ENCODE results near the gene ADCY9. TPM values are rescaled to one million over a fixed set of nuclear protein-coding genes. Genes with fewer than 3 reads are reported as not detected.

Gene ADCY9
- polyA plus RNA-seq, 3 donors from 2014 or later: 1.1 to 1.5 (median 1.4) TPM

GRCh38 chr16:4005281-4005680 is 111.0 kb downstream of the ADCY9 start:
- peaks cover 5 to 14% of the 10 kb centered on the region in 2 donors for H3K4me1 Mint-ChIP-seq
- no peak overlapping the region for H3K4me3 Mint-ChIP-seq
- DNase-seq: no peak
- no peaks in the 10 kb centered on the region for H3K9me3 Mint-ChIP-seq
- H3K36me3 Mint-ChIP-seq: peaks cover 0 to 4% (median 3%) of the 10 kb centered on the region in 3 donors
- H3K27me3 Mint-ChIP-seq (ENCODE audit: low read depth in 3 of 3): peaks cover 0 to 2% (median 0%) of the 10 kb centered on the region in 3 donors
- H3K27ac Mint-ChIP-seq: no peak overlapping the region

GRCh38 chr16:4004206-4004605 is 112.0 kb downstream of the ADCY9 start:
- Mint-ChIP-seq H3K4me3 (no peak overlapping the region), H3K4me1 (peaks cover 12 to 21% of the 10 kb centered on the region in 2 donors), H3K9me3 (no peaks in the 10 kb centered on the region), H3K27me3 (ENCODE audit: low read depth in 3 of 3) (peaks cover 0 to 2% (median 0%) of the 10 kb centered on the region in 3 donors), H3K27ac (no peak overlapping the region), H3K36me3 (peaks cover 0 to 4% (median 3%) of the 10 kb centered on the region in 3 donors)
- no peak for DNase-seq

DNA sequence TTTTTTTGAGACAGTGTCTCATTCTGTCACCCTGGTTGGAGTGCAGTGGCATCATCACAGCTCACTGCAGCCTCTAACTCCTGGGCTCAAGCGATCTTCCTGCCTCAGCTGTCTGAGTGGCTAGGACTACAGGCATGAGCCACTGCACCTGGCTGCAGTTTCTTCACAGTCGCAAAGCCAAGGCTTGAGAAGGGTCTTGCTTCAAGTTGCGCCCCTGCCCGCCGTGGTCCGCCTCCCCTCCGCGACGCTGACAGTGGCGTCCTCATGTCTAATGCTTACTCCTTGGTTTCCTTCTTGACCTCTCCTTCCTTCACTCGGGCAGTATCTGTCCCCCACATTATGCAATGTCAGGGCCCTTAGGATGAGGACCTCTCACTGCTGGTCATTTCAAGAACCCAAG is 112.7 kb downstream of the ADCY9 start:
- Mint-ChIP-seq H3K27me3 (ENCODE audit: low read depth in 3 of 3) (peaks cover 0 to 2% (median 0%) of the 10 kb centered on the region in 3 donors), H3K36me3 (peaks cover 0 to 4% (median 3%) of the 10 kb centered on the region in 3 donors), H3K27ac (peak overlapping the region in 3 of 6 donors; percentile 7 to 39 (median 28)), H3K9me3 (no peaks in the 10 kb centered on the region), H3K4me3 (no peak overlapping the region), H3K4me1 (peaks cover 12 to 21% of the 10 kb centered on the region in 2 donors)
- no peak for DNase-seq

DNA sequence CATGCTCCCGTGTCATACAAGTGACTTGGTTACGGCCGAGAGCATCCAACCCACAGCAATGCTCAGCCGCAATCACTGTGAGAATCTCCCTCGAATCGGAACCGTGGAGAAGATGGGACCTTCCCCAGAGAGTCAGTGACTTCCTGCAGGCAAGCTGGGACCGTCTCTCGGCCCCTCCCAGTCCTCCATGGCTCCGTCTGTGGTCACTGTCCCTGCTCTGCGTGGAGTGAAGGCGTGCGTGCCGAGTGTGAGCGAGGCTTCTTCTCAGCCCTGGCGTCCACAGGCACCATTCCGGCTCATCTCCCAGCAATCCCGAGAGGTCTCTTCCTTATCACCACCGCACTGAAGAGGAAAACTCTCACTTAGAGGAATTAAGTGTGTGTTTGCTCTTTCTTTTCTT is 113.1 kb downstream of the ADCY9 start:
- DNase-seq: no peak
- H3K4me1 Mint-ChIP-seq: peaks cover 12 to 21% of the 10 kb centered on the region in 2 donors
- no peak overlapping the region for H3K4me3 Mint-ChIP-seq
- H3K27ac Mint-ChIP-seq: no peak overlapping the region
- no peaks in the 10 kb centered on the region for H3K9me3 Mint-ChIP-seq
- H3K27me3 Mint-ChIP-seq (ENCODE audit: low read depth in 3 of 3): peaks cover 0 to 2% (median 0%) of the 10 kb centered on the region in 3 donors
- H3K36me3 Mint-ChIP-seq: peaks cover 0 to 4% (median 3%) of the 10 kb centered on the region in 3 donors

- peaks cover 0 to 2% (median 0%) of the 10 kb centered on the region in 3 donors for H3K27me3 Mint-ChIP-seq (ENCODE audit: low read depth in 3 of 3)
- DNase-seq: no peak
- H3K9me3 Mint-ChIP-seq: no peaks in the 10 kb centered on the region
- no peak overlapping the region for H3K27ac Mint-ChIP-seq
- peaks cover 12 to 21% of the 10 kb centered on the region in 2 donors for H3K4me1 Mint-ChIP-seq
- no peak overlapping the region for H3K4me3 Mint-ChIP-seq
- H3K36me3 Mint-ChIP-seq: peaks cover 0 to 4% (median 3%) of the 10 kb centered on the region in 3 donors
These were observed 114.1 kb downstream of the ADCY9 start for GRCh38 chr16:4002121-4002520.

DNA sequence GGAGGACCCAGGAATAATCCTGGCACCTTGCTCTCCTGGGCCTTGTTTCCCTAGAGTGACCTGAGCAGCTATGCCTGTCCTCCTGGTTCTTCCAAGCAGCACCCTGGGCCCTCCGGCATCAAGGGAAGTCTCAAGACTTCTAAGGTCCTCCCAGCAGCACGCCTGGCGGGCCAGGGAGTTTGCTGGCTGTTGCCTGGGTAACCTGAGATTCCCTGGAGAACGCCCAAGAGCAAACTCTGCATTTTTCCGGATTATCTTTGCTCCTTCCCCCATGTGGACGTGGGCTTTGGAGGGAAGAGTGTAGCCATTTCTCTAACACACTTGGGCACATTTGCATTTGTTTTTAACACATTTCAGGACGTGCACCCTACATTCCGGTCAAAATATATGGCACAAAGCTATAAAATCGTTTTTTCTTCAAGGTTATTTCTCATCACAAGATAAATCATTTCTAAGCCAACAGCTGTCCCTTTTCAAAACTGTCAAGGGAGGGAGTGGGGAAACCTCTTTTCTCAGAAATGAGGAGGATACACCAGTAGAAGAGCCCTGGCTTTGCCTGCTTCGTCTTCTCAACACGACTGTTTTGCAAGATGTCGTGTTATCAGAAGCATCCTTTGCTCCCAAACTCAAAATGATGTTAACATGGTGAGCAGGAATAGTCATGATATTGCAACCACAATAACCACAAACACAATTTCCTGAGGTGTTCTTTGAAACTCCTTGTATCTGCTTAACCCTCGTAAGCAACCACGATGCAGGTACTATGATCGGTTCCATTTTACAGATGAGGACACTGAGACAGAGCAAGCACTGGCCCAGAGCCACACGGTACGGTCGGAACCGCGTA is 116.5 kb downstream of the ADCY9 start:
- Mint-ChIP-seq H3K36me3 (peaks cover 0 to 4% (median 3%) of the 10 kb centered on the region in 3 donors), H3K4me1 (peaks cover 12 to 21% of the 10 kb centered on the region in 2 donors), H3K9me3 (no peaks in the 10 kb centered on the region), H3K27ac (peak overlapping the region in 5 of 6 donors; percentile 7 to 65 (median 28)), H3K4me3 (peak overlapping the region in 1 of 5 donors; percentile 16), H3K27me3 (ENCODE audit: low read depth in 3 of 3) (no peaks in the 10 kb centered on the region)
- no peak for DNase-seq

GRCh38 chr16:3998793-3999478 is 117.3 kb downstream of the ADCY9 start:
- no peak for DNase-seq
- Mint-ChIP-seq H3K27me3 (ENCODE audit: low read depth in 3 of 3) (no peaks in the 10 kb centered on the region), H3K36me3 (peaks cover 0 to 4% (median 0%) of the 10 kb centered on the region in 3 donors), H3K27ac (peak overlapping the region in 1 of 6 donors; percentile 26), H3K4me1 (peaks cover 12 to 21% of the 10 kb centered on the region in 2 donors), H3K4me3 (no peak overlapping the region), H3K9me3 (no peaks in the 10 kb centered on the region)

DNA sequence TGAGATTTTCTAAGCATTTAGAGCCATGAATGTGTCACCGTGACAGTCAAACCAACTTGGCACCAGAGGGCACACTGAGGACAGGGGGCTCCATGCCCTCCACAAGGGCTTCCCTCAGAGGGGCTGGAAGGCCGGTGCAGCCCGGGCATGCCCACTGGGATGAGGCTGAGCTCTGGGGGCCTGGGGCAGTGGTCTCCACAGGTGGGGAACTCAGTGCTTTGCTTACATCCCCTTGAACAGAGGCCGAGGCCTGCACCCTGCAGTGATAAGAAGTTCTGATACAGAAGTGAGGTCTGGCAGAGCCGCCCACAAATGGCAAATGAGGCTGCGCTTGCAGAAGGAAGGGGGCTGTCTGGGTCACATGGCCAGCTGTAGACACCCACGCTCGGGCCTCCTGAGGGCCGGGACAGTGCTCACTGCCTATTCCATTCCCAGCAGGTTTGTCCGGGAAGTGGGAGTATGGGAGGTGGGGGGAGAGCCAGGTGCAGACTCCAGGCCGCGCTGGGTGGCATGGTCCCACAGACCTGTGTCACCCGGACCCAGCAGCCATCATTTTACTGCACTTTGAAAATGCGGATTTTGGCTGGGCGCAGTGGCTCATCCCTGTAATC is 118.9 kb downstream of the ADCY9 start:
- Mint-ChIP-seq H3K27ac (no peak overlapping the region), H3K9me3 (no peaks in the 10 kb centered on the region), H3K4me3 (no peak overlapping the region), H3K27me3 (ENCODE audit: low read depth in 3 of 3) (no peaks in the 10 kb centered on the region), H3K4me1 (peaks cover 12 to 23% of the 10 kb centered on the region in 2 donors), H3K36me3 (no peaks in the 10 kb centered on the region)
- no peak for DNase-seq

DNA sequence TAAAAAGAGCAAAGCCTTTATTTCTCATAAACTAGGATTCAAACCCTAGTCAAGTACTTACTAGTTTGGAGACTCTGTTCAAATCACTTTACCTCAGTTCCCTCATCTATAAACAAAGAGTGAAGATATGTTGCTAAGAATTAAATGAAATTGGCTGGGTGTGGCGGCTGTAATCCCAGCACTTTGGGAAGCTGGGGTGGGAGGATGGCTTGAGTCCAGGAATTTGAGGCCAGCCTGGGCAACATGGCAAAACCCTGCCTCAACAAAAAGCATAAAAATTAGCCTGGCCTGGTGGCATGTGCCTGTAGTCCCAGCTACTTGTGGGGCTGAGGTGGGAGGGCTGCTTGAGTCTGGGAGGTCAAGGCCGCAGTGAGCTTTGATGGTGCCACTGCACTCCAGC is 121.2 kb downstream of the ADCY9 start:
- peaks cover 4 to 13% of the 10 kb centered on the region in 2 donors for H3K4me1 Mint-ChIP-seq
- H3K27ac Mint-ChIP-seq: no peak overlapping the region

DNA sequence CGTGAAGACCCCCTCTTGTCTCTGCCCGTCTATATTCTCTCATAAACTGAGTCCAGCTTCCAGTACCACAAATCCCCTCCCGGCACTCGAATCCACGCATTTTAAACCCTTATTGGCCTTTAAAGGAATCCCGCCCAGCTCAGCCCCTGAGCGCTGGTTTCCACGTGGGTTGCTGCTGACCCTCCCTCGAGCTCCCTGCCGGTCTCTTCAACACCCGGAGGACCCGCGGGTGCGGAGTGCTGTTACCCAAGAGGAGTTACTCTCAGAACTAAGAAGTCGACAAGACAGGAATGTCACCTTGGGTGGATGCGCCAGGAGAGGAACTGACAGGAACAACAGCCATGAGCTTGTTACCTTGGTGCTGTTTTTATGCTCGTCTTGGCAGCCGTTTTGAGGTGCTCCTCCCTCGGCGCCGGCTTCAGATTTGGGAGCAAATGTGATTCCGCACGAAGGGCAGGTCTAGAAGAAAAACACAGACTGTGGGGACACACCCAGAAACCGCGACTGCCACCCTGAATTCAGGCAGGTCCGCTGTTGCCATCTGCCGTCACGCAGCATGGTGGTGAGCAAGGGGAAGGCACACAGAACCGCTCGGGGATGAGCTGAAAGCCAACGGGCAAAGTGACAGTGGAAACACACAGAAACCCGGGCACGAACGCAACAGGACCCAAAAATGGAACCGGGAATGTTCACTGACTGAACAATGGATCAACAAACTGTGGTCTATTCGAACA is 123.0 kb downstream of the ADCY9 start:
- no peak overlapping the region for H3K4me3 Mint-ChIP-seq
- peaks cover 0 to 6% of the 10 kb centered on the region in 2 donors for H3K4me1 Mint-ChIP-seq
- H3K27ac Mint-ChIP-seq: no peak overlapping the region
- no peak for DNase-seq
- peaks cover 0 to 5% (median 1%) of the 10 kb centered on the region in 3 donors for H3K36me3 Mint-ChIP-seq
- no peaks in the 10 kb centered on the region for H3K9me3 Mint-ChIP-seq
- no peaks in the 10 kb centered on the region for H3K27me3 Mint-ChIP-seq (ENCODE audit: low read depth in 3 of 3)

More for the DNA sequence above, 121.2 kb downstream of the ADCY9 start:
- no peaks in the 10 kb centered on the region for H3K27me3 Mint-ChIP-seq (ENCODE audit: low read depth in 3 of 3)
- no peak for DNase-seq
- peaks cover 0 to 5% (median 0%) of the 10 kb centered on the region in 3 donors for H3K36me3 Mint-ChIP-seq
- no peaks in the 10 kb centered on the region for H3K9me3 Mint-ChIP-seq
- no peak overlapping the region for H3K4me3 Mint-ChIP-seq

GRCh38 chr16:3992297-3993051 is 123.8 kb downstream of the ADCY9 start:
- DNase-seq: peak in 1 of 3 donors; percentile 26
- Mint-ChIP-seq H3K4me1 (peaks cover 0 to 6% of the 10 kb centered on the region in 2 donors), H3K4me3 (no peak overlapping the region), H3K27me3 (ENCODE audit: low read depth in 3 of 3) (no peaks in the 10 kb centered on the region), H3K27ac (no peak overlapping the region), H3K9me3 (no peaks in the 10 kb centered on the region), H3K36me3 (peaks cover 0 to 7% (median 5%) of the 10 kb centered on the region in 3 donors)

- Mint-ChIP-seq H3K4me3 (no peak overlapping the region), H3K9me3 (no peaks in the 10 kb centered on the region), H3K4me1 (peaks cover 0 to 6% of the 10 kb centered on the region in 2 donors), H3K27ac (no peak overlapping the region), H3K27me3 (ENCODE audit: low read depth in 3 of 3) (no peaks in the 10 kb centered on the region), H3K36me3 (peaks cover 0 to 7% (median 5%) of the 10 kb centered on the region in 3 donors)
- no peak for DNase-seq
These were observed 127.4 kb downstream of the ADCY9 start for GRCh38 chr16:3988824-3989223.

All from immature natural killer cell (primary cell).